ENCODE measurements around the gene EMC1.
"Not testable (repeated sequence)": the region's sequence is repeated elsewhere in the genome, so short reads cannot be mapped to it uniquely, and the experiment has no call there.

The EMC1 gene

DNA sequence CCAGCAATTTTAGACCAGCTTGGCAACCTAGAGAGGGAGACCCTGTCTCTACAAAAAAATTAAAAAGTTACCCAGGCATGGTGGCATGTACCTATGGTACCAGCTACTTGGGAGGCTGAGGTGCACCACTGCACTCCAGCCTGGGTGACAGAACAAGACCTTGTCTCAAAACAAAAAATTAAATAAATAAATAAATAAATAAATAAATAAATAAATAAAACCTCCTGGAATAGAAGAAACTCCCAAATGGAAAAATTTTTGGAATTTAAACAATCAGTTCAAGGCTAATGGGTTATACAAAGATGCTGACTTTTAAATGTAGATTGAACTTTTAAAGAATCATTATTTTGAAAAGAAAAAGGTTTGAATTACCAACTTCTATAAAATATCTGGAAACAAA, 63.5 kb downstream of the EMC1 start:
- FAIRE-seq = no peak

DNA sequence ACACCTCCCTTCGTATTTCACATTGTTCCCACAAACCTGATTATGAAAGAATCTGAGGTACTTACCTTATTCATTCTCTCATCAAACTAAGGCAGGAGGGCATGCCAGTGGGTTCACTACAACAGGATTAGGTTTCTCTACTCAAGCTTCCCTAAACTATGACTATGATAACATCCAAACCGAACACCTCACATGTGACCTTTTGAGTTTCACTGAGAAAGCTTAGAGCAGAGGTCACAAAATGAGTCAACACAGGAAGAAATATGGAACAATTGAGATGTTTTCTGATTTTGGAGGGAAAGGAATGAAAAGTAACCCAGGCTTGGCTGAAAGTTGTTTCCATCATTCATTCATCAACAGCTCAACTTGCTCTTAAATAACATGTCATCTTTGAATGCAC, 65.3 kb downstream of the EMC1 start:
- no peak for FAIRE-seq

DNA sequence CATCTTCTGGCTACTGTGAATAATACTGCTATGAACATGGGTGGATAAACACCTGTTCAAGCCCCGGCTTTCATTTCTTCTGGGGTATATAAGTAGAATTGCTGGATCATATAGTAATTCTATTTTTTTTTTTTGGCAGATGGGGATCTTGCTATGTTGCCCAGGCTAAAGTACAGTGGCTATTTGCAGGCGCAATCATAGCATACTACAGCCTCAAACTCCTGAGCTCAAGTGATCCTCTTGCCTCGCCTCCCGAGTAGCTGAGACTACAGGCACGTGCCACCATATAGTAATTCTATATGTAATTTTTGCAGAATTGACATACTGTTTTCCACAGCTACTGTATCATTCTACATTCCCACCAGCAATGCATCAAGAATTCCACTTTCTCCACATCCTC, 69.1 kb downstream of the EMC1 start:
- no peak for FAIRE-seq

DNA sequence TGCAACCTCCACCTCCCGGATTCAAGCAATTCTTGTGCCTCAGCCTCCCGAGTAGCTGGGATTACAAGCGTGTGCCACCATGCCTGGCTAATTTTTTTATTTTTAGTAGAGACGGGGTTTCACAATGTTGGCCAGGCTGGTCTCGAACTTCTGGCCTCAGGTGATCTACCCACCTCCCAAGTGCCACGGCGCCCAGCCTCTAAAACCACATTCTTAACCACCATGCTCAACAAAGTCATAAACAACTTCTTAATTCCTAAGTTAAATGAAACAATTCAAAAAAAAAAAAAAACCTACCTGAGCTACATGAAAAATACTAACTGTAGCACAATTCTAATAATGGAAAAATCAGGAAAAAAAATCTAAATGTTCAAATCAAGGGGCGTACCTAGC, 71.1 kb downstream of the EMC1 start:
- FAIRE-seq = not testable (repeated sequence)

DNA sequence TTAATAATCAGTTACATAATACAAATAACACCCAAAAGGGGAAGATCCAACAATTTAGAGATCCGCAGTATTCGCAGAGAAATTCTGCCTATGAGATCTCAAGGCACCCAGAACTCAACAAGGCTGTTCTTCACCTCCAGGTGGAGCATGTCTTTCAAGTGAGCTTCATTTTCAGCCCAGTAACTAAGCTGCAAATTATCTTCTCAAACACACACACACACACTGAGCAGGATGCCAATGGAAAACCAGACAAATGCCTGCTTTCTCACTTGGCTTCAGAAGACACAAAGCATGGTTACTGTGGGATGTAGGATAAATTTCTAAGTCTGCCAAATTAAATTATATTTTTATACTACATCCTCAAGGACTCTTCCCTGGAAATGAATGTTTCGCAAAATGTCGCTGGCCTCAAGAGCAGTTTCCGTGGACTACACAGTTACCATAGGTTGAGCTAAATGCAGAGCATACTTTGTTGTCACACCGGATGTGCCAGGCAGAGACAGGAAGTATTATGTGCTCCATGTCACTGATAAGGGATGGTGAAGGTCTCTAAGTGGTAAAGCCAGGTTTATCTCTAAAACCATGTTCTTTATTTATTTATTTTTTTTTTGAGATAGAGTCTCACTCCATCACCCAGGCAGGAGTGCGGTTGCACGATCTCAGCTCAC, 71.6 kb downstream of the EMC1 start:
- no peak for FAIRE-seq

DNA sequence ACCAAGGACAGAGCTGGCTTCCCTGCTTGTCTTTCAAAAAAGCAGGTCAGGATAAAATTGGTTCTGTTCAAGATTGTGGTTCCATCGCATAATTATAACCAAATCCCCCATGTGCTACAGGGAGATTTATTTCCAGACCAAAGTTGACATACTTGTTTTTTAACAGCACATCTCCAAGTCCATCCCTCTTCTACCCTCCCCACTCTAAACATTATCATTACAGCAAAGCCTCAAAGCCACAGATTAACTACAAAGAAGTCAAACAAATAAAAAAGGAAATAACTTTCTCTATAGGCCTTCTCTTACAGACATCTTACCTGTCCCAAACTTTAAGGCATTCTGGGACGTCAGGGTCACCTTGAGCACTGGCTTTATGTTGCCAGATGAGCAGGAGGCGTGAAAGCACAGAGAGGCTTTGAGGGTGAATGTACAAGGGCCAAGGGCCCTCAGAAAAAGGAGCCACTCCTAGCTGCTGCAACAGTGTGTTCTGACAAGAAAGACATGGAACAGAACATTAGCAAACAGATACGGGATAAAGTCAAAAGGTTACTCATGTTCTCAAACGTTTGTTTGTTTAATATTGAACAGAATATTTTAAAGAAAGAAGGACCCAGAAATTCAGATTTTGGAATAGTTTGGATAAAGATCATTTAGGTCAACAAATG, 72.5 kb downstream of the EMC1 start:
- no peak for FAIRE-seq

DNA sequence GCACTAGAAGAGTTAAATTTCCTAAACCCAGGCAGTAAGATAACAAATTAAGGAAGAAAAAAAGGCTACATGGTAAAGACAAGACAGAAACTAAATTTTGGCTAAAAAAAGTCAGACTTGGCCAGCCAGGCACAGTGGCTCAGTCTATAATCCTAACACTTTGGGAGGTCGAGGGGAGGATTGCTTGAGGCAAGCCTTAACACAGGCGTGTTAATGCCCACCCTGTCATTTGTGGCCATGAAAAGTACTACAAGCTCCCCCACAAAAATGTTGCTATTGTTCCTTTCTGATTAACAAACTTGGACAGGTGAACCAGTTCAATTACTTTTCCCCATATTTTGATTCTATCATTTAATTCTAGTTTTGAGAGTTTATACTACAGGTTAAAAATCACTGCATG, 73.5 kb downstream of the EMC1 start:
- FAIRE-seq = no peak

DNA sequence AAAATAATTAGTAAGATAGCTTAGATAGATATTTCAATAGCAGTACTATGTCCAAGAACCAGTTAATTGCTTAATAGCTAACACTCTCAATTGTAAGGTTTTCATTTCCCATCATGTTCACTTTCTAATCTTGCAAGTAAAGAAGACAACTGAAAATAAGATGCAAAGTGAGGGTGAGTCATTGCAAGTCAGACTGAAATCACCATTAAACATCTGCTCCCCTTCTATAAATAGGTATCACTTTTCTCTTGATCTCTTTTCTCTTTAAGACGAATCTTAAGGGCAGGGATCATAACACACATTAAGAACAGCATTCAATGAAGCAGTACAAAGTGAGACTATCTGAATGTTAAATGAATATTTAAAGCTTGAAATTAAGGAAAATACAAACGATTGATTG, 81.7 kb downstream of the EMC1 start:
- no peak for FAIRE-seq

DNA sequence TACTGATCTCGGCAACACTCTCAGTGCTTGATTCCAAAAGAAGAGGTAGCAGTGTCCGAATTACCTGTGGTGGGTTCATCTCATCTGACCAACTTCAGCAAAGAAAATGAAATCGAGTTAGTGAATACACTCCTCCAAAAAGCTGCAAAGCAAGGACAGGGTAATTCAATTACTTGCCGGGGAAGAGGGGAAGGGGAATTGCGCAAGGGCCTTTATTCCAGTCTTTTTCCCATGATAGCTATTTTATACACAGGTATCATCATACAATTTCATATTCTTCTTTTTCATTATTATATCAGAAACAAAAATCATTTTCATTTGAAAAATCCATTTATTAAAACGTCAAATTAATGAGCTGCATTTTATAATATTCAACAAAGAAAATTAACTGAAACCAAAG, 84.2 kb downstream of the EMC1 start:
- no peak for FAIRE-seq

DNA sequence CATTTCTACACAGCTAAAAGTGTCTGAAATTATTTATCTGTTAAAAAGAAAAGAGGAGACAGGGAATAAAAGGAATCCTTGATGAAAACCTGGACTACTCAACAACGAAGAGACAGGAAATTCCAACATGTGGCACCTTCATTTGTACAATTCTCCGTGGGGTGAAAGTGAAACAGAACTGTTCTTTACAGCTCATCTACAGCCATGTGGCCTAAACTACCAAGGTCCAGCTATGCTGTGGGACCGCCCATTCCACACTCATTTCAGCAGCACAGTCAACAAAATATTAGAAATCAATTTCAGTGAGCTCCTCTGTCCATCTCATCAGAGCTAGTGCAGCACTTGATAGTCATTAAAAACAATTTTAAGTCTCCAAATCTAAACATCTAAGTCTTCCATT, 85.3 kb downstream of the EMC1 start:
- FAIRE-seq = no peak
